GM12801 (cell line): ENCODE data around the gene CLEC5A.

Experiments used
- TF ChIP-seq, protein P1 (sequence below): IDR thresholded peaks from one replicate; pipeline ENCODE4 v1.5.1; 2011; ENCODE audit warnings: control low read depth; ENCODE audit not compliant: insufficient read length; ENCODE audit errors: extremely low read depth

CLEC5A gene

DNA sequence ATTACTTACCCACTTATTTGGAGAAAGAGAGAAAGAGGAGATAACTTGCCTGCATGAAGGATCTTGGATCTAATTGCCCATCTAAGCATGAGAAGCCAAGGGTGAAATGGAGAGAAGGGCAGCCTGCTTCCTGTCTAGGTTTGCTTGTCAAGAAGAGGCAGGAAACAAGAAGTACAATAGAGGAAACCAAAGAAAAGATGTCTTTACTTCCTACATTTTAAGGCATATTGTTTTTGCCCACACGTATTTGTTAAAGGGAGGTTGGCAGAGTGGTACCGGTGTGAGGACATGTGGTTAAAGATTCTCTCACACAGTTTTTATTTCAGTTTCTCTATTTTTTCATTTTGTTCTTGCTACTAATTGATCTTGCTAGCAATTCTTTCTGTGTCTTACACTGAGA lies 32.8 kb upstream of the CLEC5A start:
- TF ChIP-seq, protein P1, sequence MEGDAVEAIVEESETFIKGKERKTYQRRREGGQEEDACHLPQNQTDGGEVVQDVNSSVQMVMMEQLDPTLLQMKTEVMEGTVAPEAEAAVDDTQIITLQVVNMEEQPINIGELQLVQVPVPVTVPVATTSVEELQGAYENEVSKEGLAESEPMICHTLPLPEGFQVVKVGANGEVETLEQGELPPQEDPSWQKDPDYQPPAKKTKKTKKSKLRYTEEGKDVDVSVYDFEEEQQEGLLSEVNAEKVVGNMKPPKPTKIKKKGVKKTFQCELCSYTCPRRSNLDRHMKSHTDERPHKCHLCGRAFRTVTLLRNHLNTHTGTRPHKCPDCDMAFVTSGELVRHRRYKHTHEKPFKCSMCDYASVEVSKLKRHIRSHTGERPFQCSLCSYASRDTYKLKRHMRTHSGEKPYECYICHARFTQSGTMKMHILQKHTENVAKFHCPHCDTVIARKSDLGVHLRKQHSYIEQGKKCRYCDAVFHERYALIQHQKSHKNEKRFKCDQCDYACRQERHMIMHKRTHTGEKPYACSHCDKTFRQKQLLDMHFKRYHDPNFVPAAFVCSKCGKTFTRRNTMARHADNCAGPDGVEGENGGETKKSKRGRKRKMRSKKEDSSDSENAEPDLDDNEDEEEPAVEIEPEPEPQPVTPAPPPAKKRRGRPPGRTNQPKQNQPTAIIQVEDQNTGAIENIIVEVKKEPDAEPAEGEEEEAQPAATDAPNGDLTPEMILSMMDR, result no peak

DNA sequence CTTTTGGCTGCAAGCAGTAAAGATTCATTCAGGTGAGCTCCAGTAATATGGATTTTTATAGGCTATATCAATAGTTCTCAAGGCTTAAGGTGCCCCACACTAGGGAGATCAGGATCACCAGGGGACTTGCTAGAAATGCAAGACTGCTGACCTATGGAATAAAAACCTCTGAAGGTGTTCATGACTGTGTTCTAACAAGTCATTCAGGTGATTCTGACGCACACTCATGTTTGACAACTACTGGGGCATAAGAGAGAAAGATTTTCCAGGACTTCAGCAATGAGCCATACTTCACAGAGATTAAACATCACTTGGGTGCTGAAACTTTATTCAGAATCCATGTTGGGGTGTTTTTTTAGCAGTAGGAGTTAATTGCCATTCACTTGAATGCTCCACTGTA lies 31.6 kb upstream of the CLEC5A start:
- TF ChIP-seq, protein P1, result no peak

DNA sequence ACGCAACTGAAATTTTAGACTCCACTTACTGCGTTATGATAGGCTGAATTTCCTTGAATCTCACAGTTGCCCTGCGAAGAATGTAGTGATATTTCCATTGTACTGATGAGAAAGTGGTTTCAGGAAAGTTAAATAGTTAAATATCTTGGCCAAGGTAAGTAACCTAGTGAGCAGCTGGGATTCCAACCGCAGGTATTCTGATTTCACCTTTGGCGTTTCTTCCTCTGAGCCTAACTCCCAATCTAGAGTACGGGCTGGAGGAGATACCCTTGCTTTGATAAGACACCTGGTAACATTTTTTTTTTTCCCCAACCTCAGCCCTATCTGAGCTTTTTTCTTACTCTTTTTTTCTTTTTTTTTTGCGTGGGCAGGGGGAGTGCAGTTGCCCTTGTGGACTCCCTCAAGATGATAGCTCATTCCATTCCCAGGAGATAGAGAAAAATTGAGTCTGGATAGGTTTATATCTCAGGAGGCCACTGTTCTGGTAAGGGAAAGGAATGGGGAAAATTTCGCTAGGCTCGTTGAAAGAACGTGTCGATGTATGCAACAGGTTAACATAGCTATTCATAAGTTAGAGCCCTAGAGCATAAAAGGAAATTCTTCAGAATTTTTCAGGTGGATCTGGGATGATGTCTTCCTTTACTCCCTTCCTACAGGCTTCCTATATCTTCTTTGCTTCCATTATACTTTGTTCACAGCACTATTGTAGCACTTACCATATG lies 29.9 kb upstream of the CLEC5A start:
- TF ChIP-seq, protein P1, result no peak

DNA sequence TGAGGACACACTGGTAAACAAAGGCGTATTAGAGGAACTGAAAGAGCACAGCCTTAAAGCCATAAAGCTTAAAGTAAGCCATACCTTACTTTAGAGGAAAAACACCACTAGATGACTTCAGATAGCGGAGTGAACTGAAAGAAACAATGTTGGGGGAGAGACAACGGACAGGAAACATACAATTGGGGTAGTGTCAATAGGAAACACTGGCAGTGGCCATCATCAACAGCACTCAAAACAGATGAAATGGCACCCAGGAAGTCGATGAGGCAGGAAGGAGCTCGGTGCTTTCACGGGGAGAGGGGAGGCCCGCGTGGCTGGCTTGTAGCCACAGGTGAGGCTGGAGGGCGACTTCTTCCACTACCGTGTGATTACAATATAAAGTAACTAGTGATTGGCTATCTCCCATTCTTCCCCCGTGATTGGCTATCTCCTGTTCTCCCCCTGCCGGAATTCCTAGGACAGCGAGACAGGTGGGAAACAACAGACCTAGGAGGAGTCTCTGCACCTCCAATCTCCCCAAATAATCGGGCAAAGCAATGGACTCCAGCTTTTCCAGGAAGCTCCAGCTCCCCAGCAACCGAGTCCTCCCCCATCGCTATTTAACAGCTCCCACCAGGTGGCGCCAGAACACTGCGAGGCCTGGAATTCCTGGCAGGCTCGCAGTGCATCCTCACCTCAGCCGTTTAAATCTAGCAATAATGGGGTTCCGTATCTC lies 29.2 kb upstream of the CLEC5A start:
- TF ChIP-seq, protein P1, result peak; percentile 69

DNA sequence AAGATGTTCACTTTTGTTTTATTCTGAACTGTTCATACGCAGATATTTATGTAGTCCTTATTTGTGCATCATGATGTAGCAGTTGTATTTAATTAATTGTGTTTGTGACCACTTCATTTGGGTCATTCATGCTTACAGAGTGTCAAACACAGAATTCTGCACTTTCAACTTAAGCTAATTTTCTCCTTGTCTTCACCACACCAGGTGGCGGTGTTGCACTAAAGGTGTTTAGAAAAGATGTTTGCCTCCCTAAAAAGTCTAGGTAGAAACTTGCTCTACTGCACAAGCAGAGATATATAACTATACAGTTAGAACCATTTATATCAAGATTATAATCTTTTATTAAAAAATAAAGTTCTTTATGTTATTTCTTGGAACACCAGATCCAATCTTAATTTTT lies 28.1 kb upstream of the CLEC5A start:
- TF ChIP-seq, protein P1, result no peak

DNA sequence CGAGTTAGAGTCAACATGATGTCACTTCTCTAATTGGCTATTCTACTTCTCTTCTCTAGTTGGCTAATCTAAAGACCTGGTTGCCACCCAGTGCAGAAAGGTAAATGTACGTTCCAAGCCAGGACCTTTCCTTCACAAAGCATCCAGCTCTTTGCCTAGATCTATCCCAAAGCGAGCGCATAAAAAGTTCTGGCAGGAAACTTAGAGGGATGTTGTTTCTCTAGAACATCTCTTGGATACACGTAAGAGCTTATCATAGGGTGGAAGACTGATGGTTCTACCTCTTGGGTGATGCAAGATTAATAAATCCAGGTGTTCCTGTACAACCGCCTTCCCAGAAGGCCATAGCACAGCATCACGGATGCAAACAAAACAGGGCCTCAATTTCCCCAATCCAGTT lies 26.9 kb upstream of the CLEC5A start, which contains the start of gene TAS2R38:
Gene TAS2R38 (minus strand): TSS at position 101 of the 400 bp plus-strand sequence. CDS start 84 bp downstream, at position 17.
- TF ChIP-seq, protein P1, result no peak

DNA sequence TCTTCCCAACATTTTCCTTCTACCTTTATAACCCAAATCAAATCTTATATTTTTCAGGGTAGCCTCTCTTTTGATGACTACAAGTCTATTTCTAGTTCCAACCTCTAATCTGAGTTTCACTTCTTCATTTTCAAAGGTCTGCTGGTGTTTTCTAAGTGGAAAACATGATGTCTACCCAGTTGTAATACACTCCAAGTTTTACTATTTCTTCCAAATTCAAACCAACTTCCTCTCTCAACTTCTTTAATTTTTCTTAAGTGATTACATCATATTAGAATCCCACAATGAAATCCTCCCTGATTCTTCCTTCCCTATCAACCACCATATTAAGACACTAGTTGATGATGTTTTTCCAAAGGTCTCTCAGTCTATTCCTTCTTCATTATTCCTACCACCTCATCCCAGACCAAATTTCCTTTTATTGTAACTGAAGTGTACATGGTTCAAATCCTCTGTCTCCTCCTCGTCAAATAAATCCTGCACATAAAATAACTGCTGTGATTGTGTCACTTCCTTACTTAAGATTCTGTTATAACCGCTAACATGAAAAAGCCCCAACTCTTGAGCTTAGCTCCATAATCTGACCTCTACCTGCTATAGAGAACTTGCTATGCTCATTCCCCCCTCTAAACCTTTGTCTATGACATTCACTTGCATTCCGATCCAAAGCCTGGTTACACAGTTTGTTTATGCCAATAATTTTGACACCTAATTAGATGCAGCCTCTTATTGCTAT lies 14.1 kb upstream of the CLEC5A start:
- TF ChIP-seq, protein P1, result no peak
